HepG2 (cell line): Measurements from ENCODE around the gene CYP27A1. TPM values are rescaled to one million over a fixed set of nuclear protein-coding genes. Genes with fewer than 3 reads are reported as not detected.
A peak's percentile ranks its signal among the peaks of the same experiment; 100 is the strongest.

Source experiments
- CC2D1A ChIP-seq: sonication (generic); formaldehyde crosslinking; IDR thresholded peaks from 2 replicates; pipeline ENCODE4 v1.8.1; 2023; ENCODE audit warnings: mild to moderate bottlenecking, missing genetic modification reagents
- ELK4 ChIP-seq: sonication (generic); formaldehyde crosslinking; IDR thresholded peaks from 2 replicates; pipeline ENCODE4 v1.9.0; 2021; ENCODE audit warnings: missing genetic modification reagents, borderline replicate concordance
- FOXA3 ChIP-seq: IDR thresholded peaks from 2 replicates; pipeline ENCODE4 v1.6.1; 2016; ENCODE audit warnings: missing genetic modification reagents, missing compliant biosample characterization
- KDM2A ChIP-seq: sonication (generic); formaldehyde crosslinking; IDR thresholded peaks from 2 replicates; pipeline ENCODE4 v1.4.0; 2020; ENCODE audit warnings: low read depth, missing genetic modification reagents, borderline replicate concordance
- KDM6A ChIP-seq: IDR thresholded peaks from 2 replicates; pipeline ENCODE4 v1.6.1; 2016; ENCODE audit warnings: low read depth
- MAX ChIP-seq: IDR thresholded peaks from 2 replicates; pipeline ENCODE4 v1.6.1; 2012; ENCODE audit warnings: inconsistent platforms
- RNF219 ChIP-seq: sonication (generic); formaldehyde crosslinking; IDR thresholded peaks from 2 replicates; pipeline ENCODE4 v1.5.0; 2020; ENCODE audit warnings: mild to moderate bottlenecking, missing genetic modification reagents
- SAFB2 ChIP-seq: sonication (generic); formaldehyde crosslinking; IDR thresholded peaks from 2 replicates; pipeline ENCODE4 v1.5.1; 2020; ENCODE audit warnings: missing genetic modification reagents, low read depth, mild to moderate bottlenecking, borderline replicate concordance
- SOX5 ChIP-seq: IDR thresholded peaks from 2 replicates; pipeline ENCODE4 v1.6.1; 2016; ENCODE audit warnings: borderline replicate concordance
- TFDP2 ChIP-seq: sonication (generic); formaldehyde crosslinking; IDR thresholded peaks from 2 replicates; pipeline ENCODE4 v1.4.0; 2020; ENCODE audit warnings: missing genetic modification reagents
- ZBTB4 ChIP-seq: sonication (generic); formaldehyde crosslinking; IDR thresholded peaks from 2 replicates; pipeline ENCODE4 v1.4.0; 2020; ENCODE audit warnings: missing genetic modification reagents, mild to moderate bottlenecking, borderline replicate concordance
- ZFP1 ChIP-seq: IDR thresholded peaks from 2 replicates; pipeline ENCODE4 v1.6.1; 2016
- ZFX ChIP-seq: sonication (generic); formaldehyde crosslinking; IDR thresholded peaks from 2 replicates; pipeline ENCODE4 v1.4.0; 2020; ENCODE audit warnings: mild to moderate bottlenecking, low read depth, missing genetic modification reagents, moderate library complexity
- ZNF263 ChIP-seq: sonication (generic); formaldehyde crosslinking; IDR thresholded peaks from 2 replicates; pipeline ENCODE4 v1.4.0; 2020; ENCODE audit warnings: missing genetic modification reagents
- ZNF335 ChIP-seq: sonication (generic); formaldehyde crosslinking; IDR thresholded peaks from 2 replicates; pipeline ENCODE4 v1.4.0; 2020; ENCODE audit warnings: missing genetic modification reagents
- ZNF552 ChIP-seq: sonication (generic); formaldehyde crosslinking; IDR thresholded peaks from 2 replicates; pipeline ENCODE4 v1.9.0; 2022; ENCODE audit warnings: missing genetic modification reagents, mild to moderate bottlenecking, borderline replicate concordance
- ZNF580 ChIP-seq: IDR thresholded peaks from 2 replicates; pipeline ENCODE4 v1.6.1; 2016; ENCODE audit warnings: low read depth, borderline replicate concordance
- ZNF704 ChIP-seq: sonication (generic); formaldehyde crosslinking; IDR thresholded peaks from 2 replicates; pipeline ENCODE4 v1.8.1; 2023; ENCODE audit warnings: mild to moderate bottlenecking, inconsistent platforms, moderate library complexity, missing genetic modification reagents, borderline replicate concordance
- ZNF841 ChIP-seq: sonication (generic); formaldehyde crosslinking; IDR thresholded peaks from 2 replicates; pipeline ENCODE4 v1.8.1; 2023; ENCODE audit warnings: missing genetic modification reagents, borderline replicate concordance
- ZNF878 ChIP-seq: sonication (generic); formaldehyde crosslinking; IDR thresholded peaks from 2 replicates; pipeline ENCODE4 v1.8.1; 2023; ENCODE audit warnings: mild to moderate bottlenecking, missing genetic modification reagents, moderate library complexity
- polyA plus RNA-seq, 8 experiments: library from polyadenylated mRNA; depleted of rRNA in 3 of 8; stranded (reverse) in 7 of 8; unstranded in 1 of 8; fragments of >200 nt; fragmentation: Illumina TruSeq in 4 of 8; extraction: Trizol in 4 of 8; gene quantifications; 2 replicates each; pipeline versions ENCODE4 v1.2.1 to v1.2.3, GENCODE V29; 2011 to 2016; ENCODE audit warnings: low read depth in 4 of 8, missing spikeins in 1 of 8, mixed read lengths in 1 of 8; ENCODE audit not compliant: insufficient read depth in 1 of 8
- total RNA-seq, 5 experiments: library from RNA; depleted of rRNA; stranded (reverse); fragments of >200 nt; fragmentation: Illumina TruSeq; extraction: Trizol; gene quantifications; 2 replicates each; pipeline ENCODE4 v1.2.3, GENCODE V29; 2016; ENCODE audit warnings: low read depth in 1 of 5

Gene CYP27A1
- total and polyA plus RNA-seq, 2 of the 13 experiments (the other 11 are each of a cell fraction or from before 2014, with no cell fraction given) = 157 to 266 TPM

- TF ChIP-seq ZBTB4 (CRISPR knock-in tag) (peak; percentile 26; the same call in 1 of the 2 replicates), RNF219 (CRISPR knock-in tag) (no peak), ZNF841 (CRISPR knock-in tag) (no peak), KDM2A (CRISPR knock-in tag) (peak; percentile 77; the same call in 1 of the 2 replicates), ZNF878 (CRISPR knock-in tag) (peak; percentile 85; the same call in 1 of the 2 replicates), ZNF580 (CRISPR knock-in tag) (peak; percentile 33; the same call in 1 of the 2 replicates), ZNF552 (CRISPR knock-in tag) (no peak), MAX (peak; percentile 85), SAFB2 (CRISPR knock-in tag) (peak; percentile 74; the same call in 1 of the 2 replicates), ZFP1 (peak; percentile 50; the same call in 1 of the 2 replicates), ZFX (CRISPR knock-in tag) (peak; percentile 70), ZNF335 (CRISPR knock-in tag) (peak; percentile 89; the same call in 1 of the 2 replicates), FOXA3 (CRISPR knock-in tag) (peak; percentile 82), SOX5 (CRISPR knock-in tag) (peak; percentile 92), KDM6A (peak; percentile 87), ZNF704 (CRISPR knock-in tag) (no peak), ZNF263 (CRISPR knock-in tag) (peak; percentile 55), CC2D1A (CRISPR knock-in tag) (no peak), TFDP2 (CRISPR knock-in tag) (no peak), ELK4 (CRISPR knock-in tag) (no peak)
These were observed 33.1 kb upstream of the CYP27A1 start (continued) for GRCh38 chr2:218748741-218749441.
